Upper lobe of right lung (tissue), 1 donor: ENCODE data around the gene TMEM127. TPM values are rescaled to one million over a fixed set of nuclear protein-coding genes. Genes with fewer than 3 reads are reported as not detected.
A peak's percentile ranks its signal among the peaks of the same experiment; 100 is the strongest.

Source experiments
- ATAC-seq: fragments of 200-7000 bp; cut with Tn5 transposase; one replicate; pipeline ENCODE4 v1.9.1; 2020; ENCODE audit warnings: mild to moderate bottlenecking, moderate library complexity
- DNase-seq: peaks from one replicate; pipeline ENCODE4 v3.0.0-alpha.2; 2020
- H3K27ac ChIP-seq: fragments of 200-600 bp; one replicate; pipeline ENCODE4 v1.8.0; 2022
- H3K27me3 ChIP-seq: fragments of 200-600 bp; one replicate; pipeline ENCODE4 v1.8.0; 2022; ENCODE audit warnings: mild to moderate bottlenecking
- H3K36me3 ChIP-seq: fragments of 200-600 bp; one replicate; pipeline ENCODE4 v1.8.0; 2022
- H3K4me1 ChIP-seq: fragments of 200-600 bp; one replicate; pipeline ENCODE4 v1.8.0; 2022
- H3K4me3 ChIP-seq: fragments of 200-600 bp; one replicate; pipeline ENCODE4 v1.8.0; 2022; ENCODE audit warnings: mild to moderate bottlenecking
- H3K9me3 ChIP-seq: fragments of 200-600 bp; one replicate; pipeline ENCODE4 v1.8.0; 2022
- CTCF ChIP-seq: fragments of 200-600 bp; IDR thresholded peaks from one replicate; pipeline ENCODE4 v1.8.0; 2022; ENCODE audit warnings: antibody characterized with exemption
- intact Hi-C: fragments of 100-400 bp; cut with DNase I; formaldehyde crosslinking; loops from one replicate; pipeline ENCODE4 v1.11.0; 2022
- long read RNA-seq: library from polyadenylated mRNA; unstranded; transcript quantifications from one replicate; pipeline ENCODE4 v2.0.0, GENCODE V29; 2021
- total RNA-seq: library from RNA; stranded (reverse); fragmentation: NEBNext Ultra II Directional; extraction: Animal tissue kit (Norgen Biotek cat#: 25700); gene quantifications from one replicate; pipeline ENCODE4 v1.2.1, GENCODE V29; 2021
- donor health status: DM: no; HTN: yes; CAD: no; lungs with severe emphysema.

TMEM127 gene
- 67.3 TPM for total RNA-seq
- long read RNA-seq, full-length matches to known transcripts = 136 of 192 reads
- long read RNA-seq, partial matches to known transcripts = 7 of 192 reads
- long read RNA-seq, other reads (novel, unspliced or antisense) = 49 of 192 reads

- DNase-seq (peak; percentile 100), ATAC-seq (peak; percentile 98)
- peaks cover 32% of the 10 kb centered on the region for H3K4me1 ChIP-seq
- H3K9me3 ChIP-seq = no peaks in the 10 kb centered on the region
- no peaks in the 10 kb centered on the region for H3K27me3 ChIP-seq
- peaks cover 69% of the 10 kb centered on the region for H3K36me3 ChIP-seq
- intact Hi-C loops = no loop called here
- peak within 1 kb of the TSS; percentile 93 for H3K4me3 ChIP-seq
- no peak for TF ChIP-seq CTCF
- peak within 1 kb of the TSS; percentile 93 for H3K27ac ChIP-seq
Observed at GRCh38 chr2:96265840-96266679, at the start of gene TMEM127, which contains the start of gene CIAO1. TSS of gene TMEM127 (minus strand) at chr2:96265997. CDS start at chr2:96265381, 616 bp downstream. TSS of gene CIAO1 (plus strand) at chr2:96266225. CDS start at chr2:96266351, 126 bp downstream.

GRCh38 chr2:96315005-96315399 lies 49.2 kb upstream of the TMEM127 start:
- no peak for TF ChIP-seq CTCF
- no peak for DNase-seq
- no peak for ATAC-seq
- H3K4me3 ChIP-seq = no peak overlapping the region
- H3K27ac ChIP-seq = no peak overlapping the region
- peaks cover 11% of the 10 kb centered on the region for H3K27me3 ChIP-seq
- no peaks in the 10 kb centered on the region for H3K36me3 ChIP-seq
- H3K4me1 ChIP-seq = no peaks in the 10 kb centered on the region
- no peaks in the 10 kb centered on the region for H3K9me3 ChIP-seq
- intact Hi-C loops = no loop called here

GRCh38 chr2:96308248-96308647 lies 42.5 kb upstream of the TMEM127 start:
- no peaks in the 10 kb centered on the region for H3K27me3 ChIP-seq
- H3K27ac ChIP-seq = no peak overlapping the region
- DNase-seq (no peak), ATAC-seq (no peak)
- H3K36me3 ChIP-seq = peaks cover 12% of the 10 kb centered on the region
- no peak for TF ChIP-seq CTCF
- H3K4me3 ChIP-seq = no peak overlapping the region
- H3K9me3 ChIP-seq = no peaks in the 10 kb centered on the region
- intact Hi-C loops = no loop called here
- peaks cover 21% of the 10 kb centered on the region for H3K4me1 ChIP-seq

- Histone ChIP-seq H3K4me1 (peaks cover 28% of the 10 kb centered on the region), H3K9me3 (no peaks in the 10 kb centered on the region), H3K36me3 (peaks cover 31% of the 10 kb centered on the region), H3K27ac (no peak overlapping the region), H3K4me3 (peak overlapping the region; percentile 69), H3K27me3 (no peaks in the 10 kb centered on the region)
- DNase-seq = no peak
- no peak for ATAC-seq
- TF ChIP-seq CTCF = no peak
- intact Hi-C loops = no loop called here
Observed at GRCh38 chr2:96306370-96306769, 40.6 kb upstream of the TMEM127 start.

GRCh38 chr2:96305979-96306308 lies 40.1 kb upstream of the TMEM127 start:
- H3K27me3 ChIP-seq = no peaks in the 10 kb centered on the region
- peaks cover 28% of the 10 kb centered on the region for H3K4me1 ChIP-seq
- H3K4me3 ChIP-seq = peak overlapping the region; percentile 69
- intact Hi-C loops = no loop called here
- peaks cover 35% of the 10 kb centered on the region for H3K36me3 ChIP-seq
- no peak for TF ChIP-seq CTCF
- ATAC-seq = no peak
- no peaks in the 10 kb centered on the region for H3K9me3 ChIP-seq
- DNase-seq = no peak
- peak overlapping the region; percentile 67 for H3K27ac ChIP-seq
